ENCODE results near the gene PHF12.
"Not testable (repeated sequence)": the region's sequence is repeated elsewhere in the genome, so short reads cannot be mapped to it uniquely, and the experiment has no call there.

Gene PHF12

GRCh38 chr17:28935744-28936460 lies 15.4 kb downstream of the PHF12 start:
- no peak for DNase-seq

- DNase-seq: not testable (repeated sequence)
Observed at GRCh38 chr17:28934508-28934907, 16.8 kb downstream of the PHF12 start.

- no peak for DNase-seq
Observed at GRCh38 chr17:28929787-28930186, 21.5 kb downstream of the PHF12 start.

- no peak for DNase-seq
Observed at GRCh38 chr17:28928061-28928460, 23.3 kb downstream of the PHF12 start.

GRCh38 chr17:28926786-28927185 lies 24.5 kb downstream of the PHF12 start:
- no peak for DNase-seq

GRCh38 chr17:28926366-28926765 lies 25.0 kb downstream of the PHF12 start:
- DNase-seq: no peak

GRCh38 chr17:28925912-28926365 lies 25.4 kb downstream of the PHF12 start:
- no peak for DNase-seq

GRCh38 chr17:28920201-28920600 lies 31.1 kb downstream of the PHF12 start:
- DNase-seq: no peak

- no peak for DNase-seq
Observed at GRCh38 chr17:28918295-28918694, 33.0 kb downstream of the PHF12 start.

GRCh38 chr17:28917465-28917864 lies 33.9 kb downstream of the PHF12 start:
- no peak for DNase-seq

GRCh38 chr17:28917029-28917428 lies 34.3 kb downstream of the PHF12 start:
- no peak for DNase-seq

GRCh38 chr17:28916302-28916934 lies 34.9 kb downstream of the PHF12 start:
- peak in 17 of 56 donors; percentile 5 to 60 (median 24) for DNase-seq

- no peak for DNase-seq
Observed at GRCh38 chr17:28912938-28913333, 38.4 kb downstream of the PHF12 start.

- DNase-seq: peak in 12 of 56 donors; percentile 8 to 52 (median 20)
Observed at GRCh38 chr17:28912281-28912937, 38.9 kb downstream of the PHF12 start.

- no peak for DNase-seq
Observed at GRCh38 chr17:28911411-28912045, 39.8 kb downstream of the PHF12 start.

GRCh38 chr17:28910534-28910933 lies 40.8 kb downstream of the PHF12 start:
- no peak for DNase-seq

GRCh38 chr17:28908640-28909167 lies 42.6 kb downstream of the PHF12 start:
- DNase-seq: peak in 1 of 56 donors; percentile 28

- DNase-seq: no peak
Observed at GRCh38 chr17:28907709-28908475, 43.4 kb downstream of the PHF12 start.

- DNase-seq: peak in 12 of 56 donors; percentile 6 to 69 (median 32)
Observed at GRCh38 chr17:28906706-28907438, 44.4 kb downstream of the PHF12 start.

GRCh38 chr17:28906276-28906675 lies 45.0 kb downstream of the PHF12 start:
- DNase-seq: peak in 15 of 56 donors; percentile 6 to 69 (median 33)

Data from nucleus accumbens (tissue), 56 donors.